Neural progenitor cell (in vitro differentiated cells): ENCODE data around the gene SMURF1.

Source experiments
- EZH2 ChIP-seq: fragments of 200-600 bp; sonication (generic); IDR thresholded peaks from 2 replicates; pipeline ENCODE4 v1.6.1; 2017; ENCODE audit warnings: antibody characterized with exemption, mild to moderate bottlenecking, moderate library complexity
- TF ChIP-seq, protein P1 (sequence below): fragments of 200-600 bp; sonication (generic); IDR thresholded peaks from 2 replicates; pipeline ENCODE4 v1.5.1; 2017; ENCODE audit warnings: antibody characterized with exemption, mild to moderate bottlenecking

DNA sequence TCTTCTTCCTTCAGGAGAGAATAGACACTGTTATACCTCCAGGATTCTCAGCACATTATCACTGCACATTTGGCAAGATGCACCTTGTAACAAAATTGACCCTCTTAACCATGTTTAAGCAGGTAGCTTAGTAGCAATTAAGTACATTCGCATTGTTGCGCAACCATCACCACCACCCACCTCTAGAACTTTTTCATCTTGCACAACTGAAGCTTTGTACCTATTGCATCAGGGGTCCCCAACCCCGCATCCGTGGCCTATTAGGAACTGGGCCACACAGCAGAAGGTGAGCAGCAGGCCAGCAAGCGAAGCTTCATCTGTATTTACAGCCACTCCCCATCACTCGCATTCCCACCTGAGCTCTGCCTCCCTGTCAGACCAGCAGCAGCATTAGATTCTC, 29.9 kb upstream of the SMURF1 start:
- TF ChIP-seq, protein P1, sequence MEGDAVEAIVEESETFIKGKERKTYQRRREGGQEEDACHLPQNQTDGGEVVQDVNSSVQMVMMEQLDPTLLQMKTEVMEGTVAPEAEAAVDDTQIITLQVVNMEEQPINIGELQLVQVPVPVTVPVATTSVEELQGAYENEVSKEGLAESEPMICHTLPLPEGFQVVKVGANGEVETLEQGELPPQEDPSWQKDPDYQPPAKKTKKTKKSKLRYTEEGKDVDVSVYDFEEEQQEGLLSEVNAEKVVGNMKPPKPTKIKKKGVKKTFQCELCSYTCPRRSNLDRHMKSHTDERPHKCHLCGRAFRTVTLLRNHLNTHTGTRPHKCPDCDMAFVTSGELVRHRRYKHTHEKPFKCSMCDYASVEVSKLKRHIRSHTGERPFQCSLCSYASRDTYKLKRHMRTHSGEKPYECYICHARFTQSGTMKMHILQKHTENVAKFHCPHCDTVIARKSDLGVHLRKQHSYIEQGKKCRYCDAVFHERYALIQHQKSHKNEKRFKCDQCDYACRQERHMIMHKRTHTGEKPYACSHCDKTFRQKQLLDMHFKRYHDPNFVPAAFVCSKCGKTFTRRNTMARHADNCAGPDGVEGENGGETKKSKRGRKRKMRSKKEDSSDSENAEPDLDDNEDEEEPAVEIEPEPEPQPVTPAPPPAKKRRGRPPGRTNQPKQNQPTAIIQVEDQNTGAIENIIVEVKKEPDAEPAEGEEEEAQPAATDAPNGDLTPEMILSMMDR, result no peak
- no peak for TF ChIP-seq EZH2
